Activated B cell treated with CpG ODN at 0.5 μM for 24 hours (primary cell): ENCODE data around the gene SLC8A1. TPM values are rescaled to one million over a fixed set of nuclear protein-coding genes. Genes with fewer than 3 reads are reported as not detected.

Source experiments
- ATAC-seq: fragments of 200-7000 bp; cut with Tn5 transposase; one replicate; pipeline ENCODE4 v1.10.0; 2021; ENCODE audit warnings: low read depth, mild to moderate bottlenecking, moderate library complexity
- CTCF ChIA-PET: fragments of 350-600 bp; sonication (Branson Sonifier 250); formaldehyde crosslinking; loops from one replicate; lab custom pipeline; 2021; ENCODE audit warnings: antibody characterized with exemption; lab: Charles Lee
- POLR2A ChIA-PET: fragments of 350-600 bp; sonication (Branson Sonifier 250); formaldehyde crosslinking; loops from one replicate; lab custom pipeline; 2021; ENCODE audit warnings: antibody characterized with exemption; lab: Charles Lee
- DNase-seq: peaks from one replicate; pipeline ENCODE4 v3.0.0; 2022
- H3K27ac Mint-ChIP-seq: one replicate; pipeline ENCODE4 v1.8.0; 2020; ENCODE audit warnings: mixed read lengths
- H3K27me3 Mint-ChIP-seq: one replicate; pipeline ENCODE4 v1.8.0; 2021; ENCODE audit warnings: mixed read lengths
- H3K36me3 Mint-ChIP-seq: one replicate; pipeline ENCODE4 v1.8.0; 2021; ENCODE audit warnings: low read depth, mixed read lengths
- H3K4me1 Mint-ChIP-seq: one replicate; pipeline ENCODE4 v1.8.0; 2021; ENCODE audit warnings: mixed read lengths
- H3K4me3 Mint-ChIP-seq: one replicate; pipeline ENCODE4 v1.8.0; 2020; ENCODE audit warnings: mild to moderate bottlenecking, mixed read lengths
- H3K9me3 Mint-ChIP-seq: one replicate; pipeline ENCODE4 v1.8.0; 2020; ENCODE audit warnings: mixed read lengths
- intact Hi-C: fragments of 100-400 bp; cut with micrococcal nuclease; formaldehyde crosslinking; loops from one replicate; pipeline ENCODE4 v1.15.1; 2024
- total RNA-seq: library from RNA; stranded (reverse); gene quantifications from 2 replicates; pipeline ENCODE4 v1.2.3, GENCODE V29; 2022
- TF ChIP-seq, protein P1 (sequence below): fragments of 200-600 bp; IDR thresholded peaks from one replicate; pipeline ENCODE4 v1.8.0; 2022; ENCODE audit warnings: antibody characterized with exemption, mild to moderate bottlenecking

The SLC8A1 gene
- total RNA-seq, 1 donor from 2014 or later = 0.04 TPM

DNA sequence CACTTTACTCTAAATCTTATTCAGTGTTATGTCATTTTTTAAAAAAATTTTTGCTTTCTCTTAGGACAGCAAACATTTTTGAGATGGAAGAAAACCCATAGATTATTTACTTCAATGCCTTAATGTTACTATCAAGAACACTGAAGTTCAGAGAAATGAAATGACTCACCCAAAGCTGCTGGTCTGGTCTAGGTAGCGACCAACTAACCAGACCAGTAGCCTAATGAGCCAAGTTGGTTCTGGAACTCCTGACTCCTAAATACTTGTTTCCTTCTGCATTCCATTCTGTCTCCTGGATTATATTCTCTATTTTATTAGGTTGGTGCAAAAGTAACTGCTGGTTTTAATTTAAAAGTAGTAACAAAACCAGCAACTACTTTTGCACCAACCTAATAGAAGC is 35.4 kb downstream of the SLC8A1 start:
- Mint-ChIP-seq H3K27ac (no peak overlapping the region), H3K36me3 (no peaks in the 10 kb centered on the region), H3K9me3 (no peaks in the 10 kb centered on the region), H3K27me3 (no peaks in the 10 kb centered on the region), H3K4me1 (no peaks in the 10 kb centered on the region), H3K4me3 (no peak overlapping the region)
- TF ChIP-seq, protein P1, sequence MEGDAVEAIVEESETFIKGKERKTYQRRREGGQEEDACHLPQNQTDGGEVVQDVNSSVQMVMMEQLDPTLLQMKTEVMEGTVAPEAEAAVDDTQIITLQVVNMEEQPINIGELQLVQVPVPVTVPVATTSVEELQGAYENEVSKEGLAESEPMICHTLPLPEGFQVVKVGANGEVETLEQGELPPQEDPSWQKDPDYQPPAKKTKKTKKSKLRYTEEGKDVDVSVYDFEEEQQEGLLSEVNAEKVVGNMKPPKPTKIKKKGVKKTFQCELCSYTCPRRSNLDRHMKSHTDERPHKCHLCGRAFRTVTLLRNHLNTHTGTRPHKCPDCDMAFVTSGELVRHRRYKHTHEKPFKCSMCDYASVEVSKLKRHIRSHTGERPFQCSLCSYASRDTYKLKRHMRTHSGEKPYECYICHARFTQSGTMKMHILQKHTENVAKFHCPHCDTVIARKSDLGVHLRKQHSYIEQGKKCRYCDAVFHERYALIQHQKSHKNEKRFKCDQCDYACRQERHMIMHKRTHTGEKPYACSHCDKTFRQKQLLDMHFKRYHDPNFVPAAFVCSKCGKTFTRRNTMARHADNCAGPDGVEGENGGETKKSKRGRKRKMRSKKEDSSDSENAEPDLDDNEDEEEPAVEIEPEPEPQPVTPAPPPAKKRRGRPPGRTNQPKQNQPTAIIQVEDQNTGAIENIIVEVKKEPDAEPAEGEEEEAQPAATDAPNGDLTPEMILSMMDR = no peak
- ChIA-PET POLR2A (no interaction called here), CTCF (no interaction called here)
- ATAC-seq (no peak), DNase-seq (no peak)
- intact Hi-C loops = no loop called here

DNA sequence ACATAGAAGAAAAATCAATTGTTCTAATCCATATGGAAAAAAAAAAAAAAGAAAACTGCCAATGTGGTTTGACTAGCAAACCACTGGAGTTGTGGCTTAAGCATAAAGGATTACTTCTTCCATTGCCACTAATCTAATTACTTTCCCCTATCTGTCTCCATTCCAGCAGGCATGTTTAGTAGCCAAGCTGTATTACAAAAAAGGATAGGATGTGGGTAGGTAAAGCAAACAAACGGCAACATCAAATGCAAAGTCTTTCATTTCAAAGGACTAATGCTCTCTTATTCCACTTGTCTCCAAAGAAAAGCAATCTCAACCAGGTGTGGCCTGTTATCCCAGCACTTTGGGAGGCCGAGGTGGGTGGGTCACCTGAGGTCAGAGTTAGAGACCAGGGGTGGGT is 36.5 kb downstream of the SLC8A1 start:
- ChIA-PET CTCF (no interaction called here), POLR2A (no interaction called here)
- H3K27me3 Mint-ChIP-seq = no peaks in the 10 kb centered on the region
- H3K4me1 Mint-ChIP-seq = no peaks in the 10 kb centered on the region
- ATAC-seq (no peak), DNase-seq (no peak)
- TF ChIP-seq, protein P1 = no peak
- H3K36me3 Mint-ChIP-seq = no peaks in the 10 kb centered on the region
- H3K27ac Mint-ChIP-seq = no peak overlapping the region
- intact Hi-C loops = no loop called here
- no peaks in the 10 kb centered on the region for H3K9me3 Mint-ChIP-seq
- no peak overlapping the region for H3K4me3 Mint-ChIP-seq

DNA sequence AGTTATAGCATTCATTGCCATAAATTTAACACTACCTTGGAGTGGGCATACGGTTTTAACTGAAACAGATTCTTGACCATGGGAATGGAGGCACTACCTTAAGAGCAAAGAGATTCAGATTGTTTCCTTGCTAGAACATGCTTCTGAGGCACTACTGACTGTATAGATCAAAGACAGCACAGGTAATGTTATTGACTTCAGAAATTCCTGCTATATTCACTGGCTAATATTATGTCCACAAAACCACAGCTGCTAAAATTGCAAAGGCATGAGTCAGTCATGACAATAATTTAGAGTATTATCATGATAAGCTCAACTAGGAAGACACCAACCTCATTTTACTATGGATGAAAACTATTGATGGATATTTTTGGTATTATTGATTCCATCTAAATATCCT is 39.4 kb downstream of the SLC8A1 start:
- Mint-ChIP-seq H3K27ac (no peak overlapping the region), H3K27me3 (no peaks in the 10 kb centered on the region), H3K36me3 (no peaks in the 10 kb centered on the region), H3K9me3 (no peaks in the 10 kb centered on the region), H3K4me3 (no peak overlapping the region), H3K4me1 (no peaks in the 10 kb centered on the region)
- CTCF ChIA-PET = no interaction called here
- intact Hi-C loops = no loop called here
- POLR2A ChIA-PET = no interaction called here
- DNase-seq = no peak
- TF ChIP-seq, protein P1 = no peak
- ATAC-seq = no peak

DNA sequence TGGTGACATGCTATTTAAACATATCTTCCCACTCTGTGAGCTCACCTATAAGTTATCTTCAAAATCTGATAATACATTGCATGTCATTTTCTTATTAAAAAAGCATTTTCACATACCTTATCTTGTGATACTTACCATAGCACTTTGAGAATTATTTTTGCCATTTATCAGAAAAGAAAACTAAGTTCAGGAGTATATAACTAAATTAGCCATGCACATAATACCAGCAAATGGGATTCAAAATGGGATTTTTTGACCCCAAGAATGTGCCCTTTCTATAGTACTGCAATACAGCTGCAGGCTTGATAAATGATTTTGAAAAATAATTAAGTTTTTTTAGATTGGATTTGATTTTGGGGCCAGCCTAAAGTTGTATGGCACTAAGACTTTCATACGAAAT is 41.2 kb downstream of the SLC8A1 start:
- TF ChIP-seq, protein P1 = no peak
- POLR2A ChIA-PET = no interaction called here
- H3K9me3 Mint-ChIP-seq = no peaks in the 10 kb centered on the region
- CTCF ChIA-PET = no interaction called here
- H3K36me3 Mint-ChIP-seq = no peaks in the 10 kb centered on the region
- intact Hi-C loops = no loop called here
- H3K27ac Mint-ChIP-seq = no peak overlapping the region
- no peak overlapping the region for H3K4me3 Mint-ChIP-seq
- no peak for DNase-seq
- no peaks in the 10 kb centered on the region for H3K27me3 Mint-ChIP-seq
- no peak for ATAC-seq
- no peaks in the 10 kb centered on the region for H3K4me1 Mint-ChIP-seq

DNA sequence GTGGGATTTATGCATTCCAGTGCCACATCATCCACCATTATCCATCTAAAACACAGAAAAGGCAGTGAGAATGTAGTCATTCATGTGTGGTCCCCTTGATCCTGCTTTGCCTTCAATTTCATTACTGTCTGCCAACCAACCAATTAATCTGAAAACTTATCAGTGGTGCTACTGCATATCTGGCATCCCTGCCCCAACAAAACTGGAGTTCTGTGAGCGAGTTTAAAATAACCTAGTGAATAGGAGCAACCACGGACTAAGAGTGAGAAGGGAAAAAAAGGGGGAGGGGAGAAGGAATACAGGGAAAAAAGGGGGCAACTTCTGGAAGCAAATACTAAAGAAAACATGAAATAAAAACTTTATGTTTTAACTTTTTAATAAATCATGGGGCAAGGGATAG is 42.2 kb downstream of the SLC8A1 start:
- no peak for ATAC-seq
- Mint-ChIP-seq H3K9me3 (no peaks in the 10 kb centered on the region), H3K4me3 (no peak overlapping the region), H3K27ac (no peak overlapping the region), H3K36me3 (no peaks in the 10 kb centered on the region), H3K4me1 (no peaks in the 10 kb centered on the region), H3K27me3 (no peaks in the 10 kb centered on the region)
- ChIA-PET CTCF (no interaction called here), POLR2A (no interaction called here)
- intact Hi-C loops = no loop called here
- DNase-seq = no peak
- TF ChIP-seq, protein P1 = no peak
